A673 (cell line): Measurements from ENCODE around the gene NEGR1. TPM values are rescaled to one million over a fixed set of nuclear protein-coding genes. Genes with fewer than 3 reads are reported as not detected.

ENCODE experiments used
- BruUV-seq: library from RNA; stranded (reverse); fragments of 400-500 nt; replicated peaks from 2 replicates; lab custom pipeline; 2021; lab: Mats Ljungman, UMichigan
- CTCF ChIA-PET: fragments of 300-600 bp; sonication (Branson Sonifier 250); formaldehyde crosslinking; loops from one replicate; lab custom pipeline; 2022; ENCODE audit warnings: antibody characterized with exemption; lab: Charles Lee
- POLR2A ChIA-PET: fragments of 300-600 bp; sonication (Branson Sonifier 250); formaldehyde crosslinking; loops from one replicate; lab custom pipeline; 2022; ENCODE audit warnings: antibody characterized with exemption; ENCODE audit not compliant: low non-redundant PET; lab: Charles Lee
- DNase-seq: peaks from one replicate; pipeline ENCODE4 v3.0.0-alpha.2; 2015; ENCODE audit warnings: low spot score
- H3K27ac ChIP-seq: fragments of 200-600 bp; sonication (generic); 2 replicates; pipeline ENCODE4 v1.5.1; 2016; ENCODE audit warnings: mixed run types, low read depth, mild to moderate bottlenecking, mixed read lengths, antibody characterized with exemption, low read length; ENCODE audit not compliant: poor library complexity, severe bottlenecking
- H3K27me3 ChIP-seq: fragments of 200-600 bp; sonication (generic); replicated peaks from 2 replicates; pipeline ENCODE4 v1.6.1; 2017; ENCODE audit warnings: mixed run types, low read depth, mild to moderate bottlenecking, mixed read lengths, antibody characterized with exemption, low read length; ENCODE audit not compliant: insufficient read depth, poor library complexity
- H3K36me3 ChIP-seq: fragments of 200-600 bp; sonication (generic); 2 replicates; pipeline ENCODE4 v1.6.1; 2016; ENCODE audit warnings: mixed run types, mild to moderate bottlenecking, mixed read lengths, antibody characterized with exemption, low read length; ENCODE audit not compliant: insufficient read depth, poor library complexity, severe bottlenecking
- H3K4me1 ChIP-seq: fragments of 200-600 bp; sonication (generic); 2 replicates; pipeline ENCODE4 v1.6.1; 2017; ENCODE audit warnings: mixed run types, mild to moderate bottlenecking, mixed read lengths, antibody characterized with exemption, low read length; ENCODE audit not compliant: insufficient read depth, poor library complexity, severe bottlenecking
- H3K4me3 ChIP-seq: fragments of 200-600 bp; sonication (generic); 2 replicates; pipeline ENCODE4 v1.5.1; 2016; ENCODE audit warnings: low read depth, mixed run types, mild to moderate bottlenecking, mixed read lengths, low read length; ENCODE audit not compliant: poor library complexity, severe bottlenecking
- H3K9me3 ChIP-seq: fragments of 200-600 bp; sonication (generic); 2 replicates; pipeline ENCODE4 v1.6.1; 2016; ENCODE audit warnings: mixed run types, low read depth, mild to moderate bottlenecking, mixed read lengths, antibody characterized with exemption, low read length; ENCODE audit not compliant: poor library complexity, severe bottlenecking
- CTCF ChIP-seq: fragments of 300-800, 200-600 bp; sonication (generic); conservative IDR thresholded peaks from 2 replicates; pipeline ENCODE4 v1.5.1; 2017; ENCODE audit warnings: low read depth, mild to moderate bottlenecking, antibody characterized with exemption, low read length, moderate library complexity, mixed read lengths
- EZH2 ChIP-seq: fragments of 200-600 bp; sonication (generic); IDR thresholded peaks from 2 replicates; pipeline ENCODE4 v1.6.1; 2017; ENCODE audit warnings: borderline replicate concordance, low read depth, mild to moderate bottlenecking, mixed read lengths, antibody characterized with exemption, low read length; ENCODE audit not compliant: poor library complexity, severe bottlenecking
- intact Hi-C: fragments of 100-400 bp; cut with micrococcal nuclease; formaldehyde crosslinking; loops from one replicate; pipeline ENCODE4 v1.10.0; 2022; ENCODE audit not compliant: unreplicated experiment
- total RNA-seq: library from RNA; stranded (reverse); gene quantifications from 2 replicates; pipeline ENCODE4 v1.2.3, GENCODE V29; 2021

Gene NEGR1
- total RNA-seq, 1 experiment from 2014 or later, result 7.6 TPM

DNA sequence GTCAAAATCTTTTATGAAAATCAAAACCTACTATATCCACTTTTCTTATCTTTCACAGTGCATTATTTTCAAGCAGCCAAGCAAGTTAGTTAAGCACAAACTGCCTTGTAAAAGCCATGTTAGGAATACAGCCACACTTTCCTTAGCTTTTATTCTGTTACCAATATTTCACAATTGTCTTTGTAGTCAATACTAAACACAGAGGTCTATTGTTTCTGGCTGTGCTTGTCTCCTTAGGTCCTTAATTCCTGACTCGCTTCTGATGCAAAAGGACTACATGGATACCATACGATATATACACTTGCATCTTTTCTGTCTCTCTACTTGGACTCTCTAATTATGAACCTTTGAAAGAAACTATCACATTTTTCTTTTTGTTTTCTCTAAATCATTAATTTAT, 331.8 kb downstream of the NEGR1 start:
- DNase-seq, result no peak
- Histone ChIP-seq H3K9me3 (no peaks in the 10 kb centered on the region), H3K4me3 (no peak overlapping the region), H3K4me1 (no peaks in the 10 kb centered on the region), H3K27me3 (no peaks in the 10 kb centered on the region), H3K27ac (no peak overlapping the region), H3K36me3 (no peaks in the 10 kb centered on the region)
- intact Hi-C loops, result no loop called here
- BruUV-seq, result no TSS peak
- ChIA-PET POLR2A (no interaction called here), CTCF (no interaction called here)
- TF ChIP-seq CTCF, result no peak
- no peak for TF ChIP-seq EZH2

GRCh38 chr1:71949681-71950080, 332.7 kb downstream of the NEGR1 start:
- no peak for DNase-seq
- BruUV-seq, result no TSS peak
- H3K4me3 ChIP-seq, result no peak overlapping the region
- H3K27me3 ChIP-seq, result no peaks in the 10 kb centered on the region
- intact Hi-C loops, result no loop called here
- no peak for TF ChIP-seq CTCF
- TF ChIP-seq EZH2, result no peak
- ChIA-PET CTCF (no interaction called here), POLR2A (no interaction called here)
- no peaks in the 10 kb centered on the region for H3K4me1 ChIP-seq
- H3K27ac ChIP-seq, result no peak overlapping the region
- no peaks in the 10 kb centered on the region for H3K36me3 ChIP-seq
- no peaks in the 10 kb centered on the region for H3K9me3 ChIP-seq

- CTCF ChIA-PET, result no interaction called here
- no peak for DNase-seq
- H3K27me3 ChIP-seq, result no peaks in the 10 kb centered on the region
Measured at GRCh38 chr1:71948561-71948960, 333.8 kb downstream of the NEGR1 start.

More at GRCh38 chr1:71948561-71948960, 333.8 kb downstream of the NEGR1 start:
- H3K4me3 ChIP-seq, result no peak overlapping the region
- intact Hi-C loops, result no loop called here
- H3K36me3 ChIP-seq, result no peaks in the 10 kb centered on the region
- POLR2A ChIA-PET, result no interaction called here
- no peaks in the 10 kb centered on the region for H3K9me3 ChIP-seq
- H3K27ac ChIP-seq, result no peak overlapping the region
- H3K4me1 ChIP-seq, result no peaks in the 10 kb centered on the region
- no TSS peak for BruUV-seq
- no peak for TF ChIP-seq CTCF
